OCI-LY3 (cell line): ENCODE measurements around the gene EDN2.

ENCODE experiments used
- H2AFZ ChIP-seq: fragments of 200-600, 300-600 bp; shearing (Covaris generic); 2 replicates; pipeline ENCODE4 v1.6.0; 2014; ENCODE audit warnings: antibody characterized with exemption, low read depth, low read length
- H3K27ac ChIP-seq: fragments of 200-600, 300-600 bp; sonication (generic); 2 replicates; pipeline ENCODE4 v1.5.1; 2014; ENCODE audit warnings: mild to moderate bottlenecking, low read length, moderate library complexity, mixed read lengths
- H3K27me3 ChIP-seq: fragments of 200-600, 300-600 bp; sonication (generic); 2 replicates; pipeline ENCODE4 v1.6.1; 2014; ENCODE audit warnings: low read depth, low read length, mixed read lengths
- H3K36me3 ChIP-seq: fragments of 200-600, 300-600 bp; sonication (generic); replicated peaks from 2 replicates; pipeline ENCODE3; 2014; ENCODE audit warnings: low read depth, low read length, mixed read lengths
- H3K4me1 ChIP-seq: fragments of 300-600, 200-600 bp; sonication (generic); 2 replicates; pipeline ENCODE4 v1.6.1; 2014; ENCODE audit warnings: low read length, mixed read lengths
- H3K4me2 ChIP-seq: fragments of 200-600, 300-600 bp; sonication (generic); 2 replicates; pipeline ENCODE4 v1.6.1; 2014; ENCODE audit warnings: low read length, mixed read lengths
- H3K4me3 ChIP-seq: fragments of 300-600, 200-600 bp; sonication (generic); 2 replicates; pipeline ENCODE4 v1.5.1; 2014; ENCODE audit warnings: antibody characterized with exemption, mild to moderate bottlenecking, low read length, moderate library complexity
- H3K79me2 ChIP-seq: fragments of 300-600, 200-600 bp; shearing (Covaris generic); 2 replicates; pipeline ENCODE4 v1.6.1; 2014; ENCODE audit warnings: mild to moderate bottlenecking, low read length, mixed read lengths
- H3K9ac ChIP-seq: fragments of 300-600, 200-600 bp; shearing (Covaris generic); 2 replicates; pipeline ENCODE4 v1.6.0; 2014; ENCODE audit warnings: mild to moderate bottlenecking, low read length, moderate library complexity
- H3K9me3 ChIP-seq: fragments of 200-600, 300-600 bp; shearing (Covaris generic); 2 replicates; pipeline ENCODE4 v1.6.1; 2014; ENCODE audit warnings: low read length, mixed read lengths; ENCODE audit not compliant: insufficient read depth
- H4K20me1 ChIP-seq: fragments of 200-600, 300-600 bp; sonication (generic); 2 replicates; pipeline ENCODE4 v1.6.1; 2016; ENCODE audit warnings: low read length, mixed read lengths; ENCODE audit not compliant: insufficient read depth
- CTCF ChIP-seq: fragments of 200-600, 300-600 bp; sonication (generic); IDR thresholded peaks from 2 replicates; pipeline ENCODE4 v1.5.1; 2014; ENCODE audit warnings: antibody characterized with exemption, low read length, low read depth
- EZH2phosphoT487 ChIP-seq: fragments of 200-600 bp; shearing (Covaris generic); IDR thresholded peaks from 2 replicates; pipeline ENCODE4 v1.6.1; 2018; ENCODE audit warnings: antibody characterized with exemption, mixed run types, low read depth

EDN2 gene

GRCh38 chr1:41440321-41441085 is 44.0 kb downstream of the EDN2 start:
- Histone ChIP-seq H3K79me2 (no peaks in the 10 kb centered on the region), H3K9ac (no peak overlapping the region), H3K4me2 (no peak overlapping the region), H4K20me1 (no peaks in the 10 kb centered on the region), H2AFZ (no peak overlapping the region), H3K27me3 (peaks cover 21% of the 10 kb centered on the region), H3K36me3 (no peaks in the 10 kb centered on the region), H3K9me3 (0 out of 2 replicates have a peak, but pooled peaks cover 4% of the 10 kb centered on the region), H3K27ac (no peak overlapping the region), H3K4me1 (no peaks in the 10 kb centered on the region), H3K4me3 (no peak overlapping the region)
- TF ChIP-seq EZH2phosphoT487 (no peak), CTCF (no peak)

GRCh38 chr1:41439234-41439633 is 45.2 kb downstream of the EDN2 start:
- Histone ChIP-seq H3K9ac (no peak overlapping the region), H3K4me2 (no peak overlapping the region), H3K36me3 (no peaks in the 10 kb centered on the region), H4K20me1 (no peaks in the 10 kb centered on the region), H3K79me2 (no peaks in the 10 kb centered on the region), H3K4me3 (no peak overlapping the region), H3K4me1 (no peaks in the 10 kb centered on the region), H3K27ac (no peak overlapping the region), H3K27me3 (peaks cover 30% of the 10 kb centered on the region), H3K9me3 (0 out of 2 replicates have a peak, but pooled peaks cover 2% of the 10 kb centered on the region), H2AFZ (no peak overlapping the region)
- TF ChIP-seq CTCF, result no peak
- TF ChIP-seq EZH2phosphoT487, result no peak

- Histone ChIP-seq H3K4me1 (no peaks in the 10 kb centered on the region), H3K79me2 (no peaks in the 10 kb centered on the region), H3K4me2 (no peak overlapping the region), H2AFZ (no peak overlapping the region), H4K20me1 (no peaks in the 10 kb centered on the region), H3K9ac (no peak overlapping the region), H3K9me3 (no peaks in the 10 kb centered on the region), H3K27me3 (peaks cover 30% of the 10 kb centered on the region), H3K36me3 (no peaks in the 10 kb centered on the region), H3K27ac (no peak overlapping the region), H3K4me3 (no peak overlapping the region)
- TF ChIP-seq EZH2phosphoT487 (no peak), CTCF (no peak)
Observed at GRCh38 chr1:41438711-41439110, 45.8 kb downstream of the EDN2 start.

GRCh38 chr1:41437011-41437355 is 47.5 kb downstream of the EDN2 start:
- no peaks in the 10 kb centered on the region for H3K79me2 ChIP-seq
- no peak overlapping the region for H3K9ac ChIP-seq
- no peak overlapping the region for H3K27ac ChIP-seq
- no peaks in the 10 kb centered on the region for H3K9me3 ChIP-seq
- no peaks in the 10 kb centered on the region for H4K20me1 ChIP-seq
- H3K4me2 ChIP-seq, result no peak overlapping the region
- TF ChIP-seq EZH2phosphoT487, result no peak
- TF ChIP-seq CTCF, result no peak
- no peaks in the 10 kb centered on the region for H3K36me3 ChIP-seq
- no peaks in the 10 kb centered on the region for H3K4me1 ChIP-seq
- no peak overlapping the region for H3K4me3 ChIP-seq
- peaks cover 30% of the 10 kb centered on the region for H3K27me3 ChIP-seq
- H2AFZ ChIP-seq, result no peak overlapping the region
